ENCODE results near the gene NR2E1. TPM values are rescaled to one million over a fixed set of nuclear protein-coding genes. Genes with fewer than 3 reads are reported as not detected.

The NR2E1 gene
- total and polyA plus RNA-seq, 2 of the 13 experiments (the other 11 are each of a cell fraction or from before 2014, with no cell fraction given) = not detected

DNA sequence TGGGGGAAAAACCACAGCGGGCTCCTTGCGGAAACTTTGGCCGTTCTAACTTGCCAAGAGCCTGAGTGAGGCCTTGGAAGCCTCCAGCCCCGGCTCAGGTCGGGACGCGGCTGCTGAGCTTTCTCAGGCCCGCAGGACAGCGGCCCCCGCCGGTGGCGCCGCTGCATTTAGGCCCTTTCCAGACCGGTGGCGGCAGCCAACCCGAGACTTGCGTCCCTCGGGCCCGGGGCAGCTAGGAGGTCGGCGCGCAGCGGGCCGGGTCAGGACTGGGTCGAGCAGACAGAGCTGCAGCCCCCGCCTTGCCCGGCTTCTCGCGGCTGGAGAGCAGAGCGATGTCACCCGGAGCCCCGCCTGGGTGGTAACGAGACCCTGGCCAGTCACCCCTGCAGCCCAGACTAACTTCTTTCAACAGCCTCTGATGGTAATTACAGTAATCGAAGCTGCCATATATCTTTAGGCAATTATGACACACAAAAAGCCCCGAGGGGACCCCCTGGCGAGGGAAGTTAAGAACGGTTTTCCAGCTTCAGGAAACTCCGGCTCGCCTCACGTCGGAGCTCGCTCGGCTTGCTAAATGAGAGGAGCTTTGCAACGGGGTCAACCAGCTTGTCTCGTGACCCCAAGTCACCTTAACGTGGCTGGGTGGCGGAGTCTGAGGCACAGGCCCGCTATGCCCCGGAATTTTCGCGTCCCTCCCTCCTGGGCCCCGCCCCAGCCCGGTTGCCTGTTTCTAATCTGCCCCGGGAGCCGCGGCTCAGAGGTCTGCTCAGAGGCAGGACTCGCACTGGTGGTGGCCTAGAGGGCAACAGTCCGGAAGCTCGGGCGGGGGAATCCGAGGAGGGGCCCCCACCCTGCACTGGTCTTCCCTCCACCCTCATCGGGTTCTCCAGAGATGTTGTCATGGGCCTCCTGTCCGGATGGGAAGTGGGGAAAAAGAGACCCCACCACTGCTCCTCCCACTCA is 3.0 kb downstream of the NR2E1 start (continued):
- TF ChIP-seq, protein P1, sequence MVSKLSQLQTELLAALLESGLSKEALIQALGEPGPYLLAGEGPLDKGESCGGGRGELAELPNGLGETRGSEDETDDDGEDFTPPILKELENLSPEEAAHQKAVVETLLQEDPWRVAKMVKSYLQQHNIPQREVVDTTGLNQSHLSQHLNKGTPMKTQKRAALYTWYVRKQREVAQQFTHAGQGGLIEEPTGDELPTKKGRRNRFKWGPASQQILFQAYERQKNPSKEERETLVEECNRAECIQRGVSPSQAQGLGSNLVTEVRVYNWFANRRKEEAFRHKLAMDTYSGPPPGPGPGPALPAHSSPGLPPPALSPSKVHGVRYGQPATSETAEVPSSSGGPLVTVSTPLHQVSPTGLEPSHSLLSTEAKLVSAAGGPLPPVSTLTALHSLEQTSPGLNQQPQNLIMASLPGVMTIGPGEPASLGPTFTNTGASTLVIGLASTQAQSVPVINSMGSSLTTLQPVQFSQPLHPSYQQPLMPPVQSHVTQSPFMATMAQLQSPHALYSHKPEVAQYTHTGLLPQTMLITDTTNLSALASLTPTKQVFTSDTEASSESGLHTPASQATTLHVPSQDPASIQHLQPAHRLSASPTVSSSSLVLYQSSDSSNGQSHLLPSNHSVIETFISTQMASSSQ (IDR thresholded peaks at IDR 0.05; ENCODE audit: low read depth) = no peak
- TF ChIP-seq, protein P1 (CRISPR knock-in tag; IDR thresholded peaks at IDR 0.05; ENCODE audit: borderline replicate concordance) = no peak
- TF ChIP-seq LCORL (IDR thresholded peaks at IDR 0.05) (no peak), LCORL (CRISPR knock-in tag; IDR thresholded peaks at IDR 0.05) (no peak), ASH2L (IDR thresholded peaks at IDR 0.05; ENCODE audit: insufficient read length, low read depth, low read length) (no peak), ZBTB3 (CRISPR knock-in tag; IDR thresholded peaks at IDR 0.05; ENCODE audit: borderline replicate concordance, low read depth) (no peak), ZSCAN29 (CRISPR knock-in tag; conservative IDR thresholded peaks at IDR 0.05) (no peak), ZFX (CRISPR knock-in tag; IDR thresholded peaks at IDR 0.05; ENCODE audit: low read depth) (peak; percentile 64; the same call in 1 of the 2 replicates), ZNF468 (CRISPR knock-in tag; IDR thresholded peaks at IDR 0.05) (no peak), ZNF891 (CRISPR knock-in tag; IDR thresholded peaks at IDR 0.05) (no peak), ZNF430 (CRISPR knock-in tag; IDR thresholded peaks at IDR 0.05) (no peak), GATAD1 (CRISPR knock-in tag; IDR thresholded peaks at IDR 0.05) (no peak), ADNP (CRISPR knock-in tag; IDR thresholded peaks at IDR 0.05) (no peak), MEIS1 (CRISPR knock-in tag; IDR thresholded peaks at IDR 0.05; ENCODE audit: borderline replicate concordance) (no peak), MIXL1 (CRISPR knock-in tag; IDR thresholded peaks at IDR 0.05) (no peak), ZNF160 (CRISPR knock-in tag; IDR thresholded peaks at IDR 0.05) (no peak), NFKB2 (CRISPR knock-in tag; IDR thresholded peaks at IDR 0.05; ENCODE audit: borderline replicate concordance) (no peak)
- TF ChIP-seq, protein P2, sequence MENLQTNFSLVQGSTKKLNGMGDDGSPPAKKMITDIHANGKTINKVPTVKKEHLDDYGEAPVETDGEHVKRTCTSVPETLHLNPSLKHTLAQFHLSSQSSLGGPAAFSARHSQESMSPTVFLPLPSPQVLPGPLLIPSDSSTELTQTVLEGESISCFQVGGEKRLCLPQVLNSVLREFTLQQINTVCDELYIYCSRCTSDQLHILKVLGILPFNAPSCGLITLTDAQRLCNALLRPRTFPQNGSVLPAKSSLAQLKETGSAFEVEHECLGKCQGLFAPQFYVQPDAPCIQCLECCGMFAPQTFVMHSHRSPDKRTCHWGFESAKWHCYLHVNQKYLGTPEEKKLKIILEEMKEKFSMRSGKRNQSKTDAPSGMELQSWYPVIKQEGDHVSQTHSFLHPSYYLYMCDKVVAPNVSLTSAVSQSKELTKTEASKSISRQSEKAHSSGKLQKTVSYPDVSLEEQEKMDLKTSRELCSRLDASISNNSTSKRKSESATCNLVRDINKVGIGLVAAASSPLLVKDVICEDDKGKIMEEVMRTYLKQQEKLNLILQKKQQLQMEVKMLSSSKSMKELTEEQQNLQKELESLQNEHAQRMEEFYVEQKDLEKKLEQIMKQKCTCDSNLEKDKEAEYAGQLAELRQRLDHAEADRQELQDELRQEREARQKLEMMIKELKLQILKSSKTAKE (CRISPR knock-in tag; IDR thresholded peaks at IDR 0.05; ENCODE audit: borderline replicate concordance) = no peak
- TF ChIP-seq, protein P3, sequence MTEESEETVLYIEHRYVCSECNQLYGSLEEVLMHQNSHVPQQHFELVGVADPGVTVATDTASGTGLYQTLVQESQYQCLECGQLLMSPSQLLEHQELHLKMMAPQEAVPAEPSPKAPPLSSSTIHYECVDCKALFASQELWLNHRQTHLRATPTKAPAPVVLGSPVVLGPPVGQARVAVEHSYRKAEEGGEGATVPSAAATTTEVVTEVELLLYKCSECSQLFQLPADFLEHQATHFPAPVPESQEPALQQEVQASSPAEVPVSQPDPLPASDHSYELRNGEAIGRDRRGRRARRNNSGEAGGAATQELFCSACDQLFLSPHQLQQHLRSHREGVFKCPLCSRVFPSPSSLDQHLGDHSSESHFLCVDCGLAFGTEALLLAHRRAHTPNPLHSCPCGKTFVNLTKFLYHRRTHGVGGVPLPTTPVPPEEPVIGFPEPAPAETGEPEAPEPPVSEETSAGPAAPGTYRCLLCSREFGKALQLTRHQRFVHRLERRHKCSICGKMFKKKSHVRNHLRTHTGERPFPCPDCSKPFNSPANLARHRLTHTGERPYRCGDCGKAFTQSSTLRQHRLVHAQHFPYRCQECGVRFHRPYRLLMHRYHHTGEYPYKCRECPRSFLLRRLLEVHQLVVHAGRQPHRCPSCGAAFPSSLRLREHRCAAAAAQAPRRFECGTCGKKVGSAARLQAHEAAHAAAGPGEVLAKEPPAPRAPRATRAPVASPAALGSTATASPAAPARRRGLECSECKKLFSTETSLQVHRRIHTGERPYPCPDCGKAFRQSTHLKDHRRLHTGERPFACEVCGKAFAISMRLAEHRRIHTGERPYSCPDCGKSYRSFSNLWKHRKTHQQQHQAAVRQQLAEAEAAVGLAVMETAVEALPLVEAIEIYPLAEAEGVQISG (CRISPR knock-in tag; IDR thresholded peaks at IDR 0.05) = no peak
- TF ChIP-seq, protein P4, sequence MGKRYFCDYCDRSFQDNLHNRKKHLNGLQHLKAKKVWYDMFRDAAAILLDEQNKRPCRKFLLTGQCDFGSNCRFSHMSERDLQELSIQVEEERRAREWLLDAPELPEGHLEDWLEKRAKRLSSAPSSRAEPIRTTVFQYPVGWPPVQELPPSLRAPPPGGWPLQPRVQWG (CRISPR knock-in tag; IDR thresholded peaks at IDR 0.05; ENCODE audit: borderline replicate concordance, low read depth) = no peak
